GM21528 (cell line): Measurements from ENCODE around the gene TPK1.

ENCODE experiments used
- ATAC-seq: cut with Tn5 transposase; IDR thresholded peaks from one replicate; pipeline ENCODE4 v1.9.1; 2021; ENCODE audit warnings: mild to moderate bottlenecking, moderate library complexity; ENCODE audit not compliant: unreplicated experiment, low FRiP score

The TPK1 gene

DNA sequence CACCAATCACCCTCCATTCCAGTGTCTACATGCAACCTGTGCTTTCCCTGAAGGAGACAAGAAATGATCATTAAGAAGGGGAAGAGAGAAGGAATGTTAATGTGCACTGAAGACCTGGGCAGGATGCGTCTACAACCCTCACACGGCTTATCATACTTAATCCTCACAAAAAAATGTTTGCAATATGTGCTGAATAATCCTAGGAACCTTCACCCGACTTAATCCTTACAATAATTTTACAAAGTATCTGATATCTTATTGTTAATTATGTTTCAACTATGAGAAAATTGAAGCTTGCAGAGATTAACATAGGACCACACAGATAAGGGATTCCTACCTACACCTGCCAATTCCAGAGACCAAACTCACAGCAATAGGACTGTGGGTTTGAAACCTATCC is 287.3 kb downstream of the TPK1 start:
- ATAC-seq: no peak

GRCh38 chr7:144547888-144548287 is 288.0 kb downstream of the TPK1 start:
- ATAC-seq: no peak

DNA sequence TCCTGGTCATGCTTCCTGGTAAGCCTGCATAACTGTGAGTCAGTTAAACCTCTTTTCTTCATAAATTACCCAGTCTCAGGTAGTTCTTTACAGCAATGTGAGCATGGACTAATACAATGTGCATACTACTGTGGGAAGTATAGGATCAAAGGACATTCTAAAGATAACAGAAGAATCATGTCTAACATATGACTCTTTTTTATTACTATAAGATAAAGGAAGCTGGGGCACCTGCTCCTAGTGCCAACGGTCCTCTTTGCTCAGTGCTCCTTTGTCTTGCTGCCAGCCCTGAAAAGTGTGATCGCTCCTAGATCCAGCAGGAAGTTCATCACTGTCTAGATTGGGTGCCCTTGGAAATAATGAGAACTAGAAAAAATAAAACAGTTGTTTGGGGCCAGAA is 289.1 kb downstream of the TPK1 start:
- no peak for ATAC-seq

DNA sequence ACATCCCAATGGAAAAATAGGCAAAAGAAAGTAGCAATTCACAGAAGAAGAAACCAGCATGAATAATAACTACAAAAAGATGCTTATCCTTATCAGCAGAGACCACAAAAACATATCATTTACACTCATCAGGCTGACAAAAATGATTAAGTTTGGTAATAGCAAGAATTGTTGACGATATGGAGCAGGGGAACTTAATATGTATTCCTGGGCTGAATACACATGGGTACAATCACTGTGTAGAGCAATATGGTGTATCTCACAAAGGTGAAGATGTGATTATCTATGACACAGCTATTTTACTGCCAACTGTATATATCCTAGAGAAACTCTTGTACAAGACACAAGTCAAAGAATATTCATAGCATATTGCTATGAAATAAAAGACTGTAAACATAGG is 290.5 kb downstream of the TPK1 start:
- ATAC-seq: no peak

GRCh38 chr7:144534655-144535395 is 301.0 kb downstream of the TPK1 start:
- no peak for ATAC-seq

- ATAC-seq: no peak
Observed at GRCh38 chr7:144534196-144534595, 301.7 kb downstream of the TPK1 start.

DNA sequence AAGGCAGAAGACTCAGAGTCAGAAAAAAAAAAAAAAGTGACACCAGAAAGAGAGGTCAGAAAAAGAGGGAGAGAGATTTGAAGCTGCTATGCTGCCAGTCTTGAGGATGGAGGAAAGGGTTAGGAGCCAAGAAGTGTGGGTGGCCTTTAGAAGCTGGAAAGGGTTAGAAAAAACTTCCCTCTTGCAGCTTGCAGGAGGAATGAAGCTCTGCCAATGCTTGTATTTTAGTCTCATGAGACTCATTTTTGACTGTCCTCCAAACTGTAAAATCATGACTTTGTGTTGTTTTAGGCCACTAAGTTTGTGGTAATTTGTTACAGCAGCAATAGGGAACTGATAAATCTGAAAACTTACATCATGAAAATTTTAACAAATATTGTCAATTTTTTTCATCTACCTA is 304.7 kb downstream of the TPK1 start:
- ATAC-seq: no peak

DNA sequence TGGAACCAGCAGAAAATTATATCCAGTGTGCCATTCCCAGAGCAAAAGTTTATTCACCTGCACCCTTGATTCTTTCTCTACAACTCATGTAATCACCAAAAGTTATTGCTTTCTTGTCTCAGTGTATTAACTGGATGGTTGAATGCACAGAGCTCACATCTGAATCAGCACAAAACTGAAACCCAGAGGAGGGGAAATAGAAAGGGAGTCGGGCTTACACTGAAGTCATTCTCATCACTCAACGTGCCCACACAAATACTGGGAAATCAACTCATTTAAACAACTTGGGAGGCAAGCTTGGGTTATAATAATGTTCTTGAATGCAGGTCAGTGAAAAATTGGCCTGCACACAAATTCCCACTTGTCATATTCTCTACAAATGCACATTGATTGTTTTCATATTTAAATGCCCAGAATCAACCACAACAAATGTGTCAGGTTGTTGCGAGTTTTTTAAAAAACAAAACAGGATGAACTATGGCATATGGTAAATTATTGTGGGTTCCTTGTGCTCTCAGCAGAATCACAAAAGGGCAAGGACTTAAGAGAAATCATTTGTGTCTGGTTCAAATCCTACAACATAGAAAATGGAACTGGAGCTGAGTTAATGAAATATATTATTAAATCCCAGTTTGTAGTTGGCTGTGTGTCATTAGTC is 306.5 kb downstream of the TPK1 start:
- peak; percentile 97 for ATAC-seq

DNA sequence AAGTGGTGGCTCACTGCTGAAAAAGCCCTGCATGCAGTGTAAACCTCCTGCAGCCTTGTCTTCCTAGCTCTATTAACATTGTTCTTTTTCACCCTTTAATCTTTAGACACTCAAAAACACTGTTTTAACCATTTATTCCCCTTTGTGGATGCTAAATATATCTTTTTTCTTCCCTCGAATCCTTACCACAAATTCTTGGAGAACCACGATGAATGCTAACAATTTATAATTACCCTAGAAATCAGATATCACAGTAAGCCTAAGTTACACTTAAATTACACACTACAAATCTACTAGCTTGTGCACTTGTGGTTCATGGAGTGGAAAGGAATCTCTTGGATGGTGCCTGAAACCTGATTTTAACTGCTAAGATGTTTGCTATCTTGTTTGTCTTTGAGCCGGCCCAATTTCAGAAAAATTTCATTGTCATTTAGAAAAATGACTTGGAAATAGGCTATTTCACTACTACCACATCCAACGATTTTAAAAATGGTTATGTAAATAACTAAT is 307.3 kb downstream of the TPK1 start:
- ATAC-seq: no peak

- no peak for ATAC-seq
Observed at GRCh38 chr7:144527051-144527471, 308.8 kb downstream of the TPK1 start.

- no peak for ATAC-seq
Observed at GRCh38 chr7:144525956-144526355, 309.9 kb downstream of the TPK1 start.

DNA sequence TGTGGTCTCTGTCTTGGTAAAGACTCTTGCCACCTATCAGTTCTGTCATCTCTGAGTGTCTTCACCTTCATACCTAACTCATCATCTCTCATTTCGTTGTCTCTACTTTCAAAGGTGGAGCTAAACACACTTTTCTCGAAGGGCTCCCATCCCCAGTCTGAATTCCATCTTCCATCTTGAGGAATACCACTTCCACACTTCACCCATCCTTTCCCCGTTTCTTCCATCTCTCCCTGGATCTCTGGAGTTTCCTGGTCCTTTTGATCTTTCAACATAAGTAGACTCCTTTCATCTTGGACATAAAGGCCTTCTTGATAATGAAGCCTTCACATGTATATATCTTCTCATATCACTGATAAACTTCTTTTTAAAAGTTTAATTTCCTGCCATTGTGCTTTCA is 311.6 kb downstream of the TPK1 start:
- no peak for ATAC-seq

DNA sequence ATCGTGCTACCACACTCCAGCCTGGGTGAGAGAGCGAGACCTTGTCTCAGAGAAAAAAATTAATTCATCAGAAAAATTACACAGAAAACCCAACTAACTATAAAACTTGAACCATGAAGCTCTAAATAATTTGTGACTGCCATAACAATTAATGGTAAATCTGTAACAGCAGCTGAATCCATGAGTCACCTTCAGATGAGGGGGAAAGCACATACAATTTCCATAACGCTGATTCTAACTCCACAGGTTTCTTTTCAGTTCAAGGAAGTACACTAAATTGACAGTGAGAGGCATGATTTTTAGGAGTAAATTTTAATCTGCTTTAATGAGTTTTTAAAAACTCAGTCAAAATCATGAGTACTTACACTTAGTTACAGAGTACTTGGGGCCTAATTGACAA is 312.2 kb downstream of the TPK1 start:
- no peak for ATAC-seq

GRCh38 chr7:144519925-144520324 is 315.9 kb downstream of the TPK1 start:
- no peak for ATAC-seq

DNA sequence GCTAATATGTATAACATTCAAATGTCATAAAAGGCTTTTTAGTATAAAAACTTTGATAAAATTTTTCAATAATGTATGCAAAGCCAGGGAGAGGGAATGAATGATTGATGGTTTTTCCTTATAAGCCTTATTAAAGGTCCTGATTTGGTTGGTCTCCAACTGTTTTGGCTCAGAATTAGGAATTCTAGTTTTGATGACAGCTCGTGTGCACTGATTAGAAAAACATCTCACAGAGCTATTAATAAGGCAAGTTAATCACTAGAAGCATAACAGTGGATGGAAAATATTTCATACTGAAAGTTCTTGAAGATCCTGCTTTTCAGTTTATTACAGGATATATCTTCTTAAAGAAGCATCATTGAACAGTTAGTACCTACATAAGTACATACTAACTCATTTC is 317.5 kb downstream of the TPK1 start:
- ATAC-seq: no peak

DNA sequence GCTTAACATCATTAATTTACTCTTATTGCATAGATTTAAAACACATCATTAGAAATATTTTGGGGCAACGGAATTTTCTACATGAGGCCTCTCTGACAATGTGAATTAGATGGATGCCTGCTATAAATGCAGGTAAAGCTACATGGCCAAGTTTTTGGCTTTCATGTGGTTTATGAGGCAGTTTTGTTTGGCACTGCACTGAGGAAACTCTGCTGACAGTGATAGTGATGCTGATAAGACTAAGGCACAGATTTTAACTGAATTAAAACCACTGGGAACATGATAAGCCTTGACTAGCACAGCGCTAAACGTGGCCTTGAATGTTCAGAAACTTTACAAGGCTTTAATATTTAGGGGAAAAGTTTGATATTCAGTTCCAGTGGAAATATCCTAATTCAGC is 318.1 kb downstream of the TPK1 start:
- no peak for ATAC-seq

DNA sequence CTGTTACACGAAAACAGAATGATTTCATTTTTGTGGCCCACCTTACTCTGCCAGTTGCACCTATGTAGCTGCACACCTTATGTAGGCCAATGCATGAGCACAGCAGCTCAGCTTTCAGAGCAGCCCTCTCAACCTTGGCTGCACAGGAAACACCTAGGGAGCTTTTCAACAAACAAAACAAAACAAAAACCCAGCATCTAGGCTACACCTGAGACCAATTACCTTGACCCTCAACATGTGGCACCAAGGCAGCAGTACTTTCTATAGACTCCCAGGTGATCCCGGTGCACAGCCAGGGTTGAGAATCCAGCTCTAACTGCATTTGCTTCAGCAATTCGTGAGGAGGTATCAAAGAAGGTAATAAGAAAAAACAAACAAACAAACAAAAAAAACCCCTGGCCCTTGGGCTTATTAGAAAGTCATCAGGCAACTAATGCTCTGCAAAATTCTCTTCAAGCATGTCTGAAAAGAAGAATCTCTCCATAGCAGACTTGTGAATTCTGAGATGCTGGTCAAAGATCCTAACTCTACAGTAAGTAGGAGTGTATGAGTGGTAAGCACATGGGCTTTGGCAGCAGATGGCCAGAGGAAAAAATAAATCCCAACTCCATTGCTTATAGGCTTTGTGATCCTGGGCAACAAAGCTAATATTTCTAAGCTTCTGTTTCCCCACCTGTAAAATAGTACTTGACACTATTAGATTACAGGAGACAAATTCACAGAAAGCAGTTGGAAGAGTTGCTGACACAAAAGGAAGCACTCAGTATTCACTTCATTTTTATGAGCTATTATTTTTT is 318.9 kb downstream of the TPK1 start:
- no peak for ATAC-seq

GRCh38 chr7:144513334-144513733 is 322.5 kb downstream of the TPK1 start:
- ATAC-seq: no peak

GRCh38 chr7:144510621-144511020 is 325.2 kb downstream of the TPK1 start:
- ATAC-seq: no peak

GRCh38 chr7:144508702-144509101 is 327.2 kb downstream of the TPK1 start:
- ATAC-seq: peak; percentile 96

- ATAC-seq: no peak
Observed at GRCh38 chr7:144503215-144503614, 332.6 kb downstream of the TPK1 start.
